ENCODE measurements around the gene EPN2. TPM values are rescaled to one million over a fixed set of nuclear protein-coding genes. Genes with fewer than 3 reads are reported as not detected.

The EPN2 gene
- total RNA-seq, 1 experiment from 2014 or later, result 57.8 TPM

GRCh38 chr17:19336938-19337711 is 100.0 kb downstream of the EPN2 start:
- Mint-ChIP-seq H3K4me1 (peaks cover 37 to 53% of the 10 kb centered on the region in 2 experiments), H3K27ac (peak overlapping the region in 1 of 3 experiments; percentile 50; a peak in 3 of 7 replicates), H3K27me3 (ENCODE audit: low read depth) (peaks cover 2% of the 10 kb centered on the region; the same call in 1 of the 2 replicates), H3K36me3 (ENCODE audit: insufficient read depth in 1 of 3, low read depth in 3 of 3) (peaks cover 1 to 9% (median 8%) of the 10 kb centered on the region in 3 experiments; a peak in 6 of 7 replicates), H3K9me3 (no peaks in the 10 kb centered on the region), H3K4me3 (no peak overlapping the region; a peak in 1 of 5 replicates)
- H4K20me1 ChIP-seq (ENCODE audit: control insufficient read depth, insufficient read depth, insufficient read length), result peaks cover 3% of the 10 kb centered on the region
- no peak overlapping the region for H3K23ac ChIP-seq (ENCODE audit: insufficient read length, low read depth, low read length)
- no peak overlapping the region for H4K8ac ChIP-seq (replicated peaks; ENCODE audit: insufficient read length, low read depth, low read length)
- no peak overlapping the region for H3K14ac ChIP-seq (ENCODE audit: insufficient read depth, low read length)
- no peaks in the 10 kb centered on the region for H3K9me3 ChIP-seq (ENCODE audit: control insufficient read depth, low read depth, low read length)
- no peak overlapping the region for H3T11ph ChIP-seq (ENCODE audit: low read length)
- WGBS (ENCODE audit: extremely low coverage, insufficient read length, low lambda C conversion rate), result no CpG with 5 or more reads among the region's 21 CpGs
- no peak overlapping the region for H2BK120ac ChIP-seq (ENCODE audit: low read depth, low read length, poor library complexity, severe bottlenecking)
- H3K9ac ChIP-seq (ENCODE audit: extremely low read depth, insufficient read length, low read length), result no peak overlapping the region
- no peak overlapping the region for H2BK15ac ChIP-seq (ENCODE audit: low read depth, low read length)
- H3K27me3 ChIP-seq (ENCODE audit: insufficient read depth, low read length), result no peaks in the 10 kb centered on the region
- no peak overlapping the region for H3K18ac ChIP-seq (ENCODE audit: insufficient read length, low read depth, low read length)
- H3K79me2 ChIP-seq (ENCODE audit: insufficient read depth, low read length), result no peaks in the 10 kb centered on the region
- no peak overlapping the region for H2BK12ac ChIP-seq (ENCODE audit: insufficient read length, low read depth, low read length)
- no peak overlapping the region for H3K4me2 ChIP-seq (ENCODE audit: insufficient read depth, insufficient read length, low read length)
- peak; percentile 88 for DNase-seq
- no peak overlapping the region for H3K56ac ChIP-seq (ENCODE audit: insufficient read length, low read depth, low read length)
- H3K4me1 ChIP-seq (ENCODE audit: insufficient read depth, low read length), result peaks cover 7% of the 10 kb centered on the region; the same call in 1 of the 2 replicates
- H4K91ac ChIP-seq (ENCODE audit: insufficient read length, low read depth, low read length), result no peak overlapping the region
- H4K5ac ChIP-seq (ENCODE audit: insufficient read length, low read depth, low read length), result no peak overlapping the region
- H2AFZ ChIP-seq (ENCODE audit: low read length), result no peak overlapping the region
- H2BK5ac ChIP-seq (ENCODE audit: insufficient read length, low read length), result no peak overlapping the region
- no peak overlapping the region for H2BK20ac ChIP-seq (ENCODE audit: low read depth, low read length, poor library complexity, severe bottlenecking)
- H3K27ac ChIP-seq (ENCODE audit: insufficient read length, low read depth, low read length), result no peak overlapping the region
- H3K79me1 ChIP-seq (ENCODE audit: insufficient read depth, low read depth, low read length, poor library complexity, severe bottlenecking), result no peaks in the 10 kb centered on the region
- no peaks in the 10 kb centered on the region for H3K23me2 ChIP-seq (ENCODE audit: insufficient read length, low read depth, low read length, poor library complexity, severe bottlenecking)
- no peak overlapping the region for H2AK5ac ChIP-seq (ENCODE audit: insufficient read length, low read length)
- TF ChIP-seq, protein P1, sequence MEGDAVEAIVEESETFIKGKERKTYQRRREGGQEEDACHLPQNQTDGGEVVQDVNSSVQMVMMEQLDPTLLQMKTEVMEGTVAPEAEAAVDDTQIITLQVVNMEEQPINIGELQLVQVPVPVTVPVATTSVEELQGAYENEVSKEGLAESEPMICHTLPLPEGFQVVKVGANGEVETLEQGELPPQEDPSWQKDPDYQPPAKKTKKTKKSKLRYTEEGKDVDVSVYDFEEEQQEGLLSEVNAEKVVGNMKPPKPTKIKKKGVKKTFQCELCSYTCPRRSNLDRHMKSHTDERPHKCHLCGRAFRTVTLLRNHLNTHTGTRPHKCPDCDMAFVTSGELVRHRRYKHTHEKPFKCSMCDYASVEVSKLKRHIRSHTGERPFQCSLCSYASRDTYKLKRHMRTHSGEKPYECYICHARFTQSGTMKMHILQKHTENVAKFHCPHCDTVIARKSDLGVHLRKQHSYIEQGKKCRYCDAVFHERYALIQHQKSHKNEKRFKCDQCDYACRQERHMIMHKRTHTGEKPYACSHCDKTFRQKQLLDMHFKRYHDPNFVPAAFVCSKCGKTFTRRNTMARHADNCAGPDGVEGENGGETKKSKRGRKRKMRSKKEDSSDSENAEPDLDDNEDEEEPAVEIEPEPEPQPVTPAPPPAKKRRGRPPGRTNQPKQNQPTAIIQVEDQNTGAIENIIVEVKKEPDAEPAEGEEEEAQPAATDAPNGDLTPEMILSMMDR (conservative IDR thresholded peaks at IDR 0.05), result peak; percentile 34; the same call in 1 of the 3 replicates
- H3K4ac ChIP-seq (ENCODE audit: low read depth, low read length), result no peak overlapping the region

Data from H9 (cell line).